Activated CD4-positive, alpha-beta T cell treated with anti-CD3 and anti-CD28 coated beads, Interleukin-2, amount 50 U/mL, for 16 hours (primary cell): ENCODE results near the gene SSX7.
"Not testable (repeated sequence)": the region's sequence is repeated elsewhere in the genome, so short reads cannot be mapped to it uniquely, and the experiment has no call there.

Source experiments
- DNase-seq: peaks from one replicate; pipeline ENCODE4 v3.0.0-alpha.2; 2020

SSX7 gene

DNA sequence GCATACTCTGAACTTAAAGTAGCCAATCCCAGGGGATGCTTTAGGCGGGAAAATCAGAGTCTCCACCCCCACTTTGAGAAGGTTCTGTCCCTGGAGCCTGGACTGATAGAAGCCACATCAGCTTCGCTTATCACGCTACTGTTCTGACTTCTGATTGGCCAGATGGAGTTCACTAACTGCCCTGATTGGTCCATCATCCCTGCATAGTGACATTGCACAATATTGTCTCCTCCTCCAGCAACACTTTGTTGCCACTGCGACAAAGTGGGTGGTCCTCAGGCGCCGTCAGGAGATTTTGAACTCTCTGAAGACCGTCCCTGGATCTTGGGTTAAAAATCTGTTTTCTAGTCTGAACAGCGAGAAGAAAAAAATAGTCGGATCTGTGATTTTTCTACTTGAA lies at the start of gene SSX7:
SSX7 (minus strand) TSS at position 101 of the 400 bp plus-strand sequence. CDS start 1,428 bp downstream, outside the sequence.
- DNase-seq: not testable (repeated sequence)

GRCh38 chrX:52692034-52692433 lies 37.3 kb upstream of the SSX7 start:
- DNase-seq: not testable (repeated sequence)

DNA sequence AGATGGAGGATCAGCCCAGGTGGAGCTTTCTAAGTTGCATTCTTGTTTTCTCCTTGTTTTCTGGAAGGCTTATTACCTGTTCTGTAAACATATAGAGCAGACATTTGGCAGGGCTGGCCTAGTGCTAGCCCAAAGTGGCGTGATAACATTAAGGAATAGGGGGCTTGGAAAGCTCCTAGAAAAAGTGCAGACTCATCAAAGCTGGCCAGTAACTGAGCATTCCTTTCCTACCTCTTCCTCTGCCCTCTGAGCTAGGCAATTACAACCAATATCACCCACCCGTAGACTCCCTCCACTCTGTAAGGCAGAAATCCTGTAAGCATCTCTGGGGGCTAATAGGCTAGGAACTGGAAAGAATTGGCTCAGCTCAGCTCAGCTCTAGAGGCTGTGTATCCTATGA lies 7.5 kb upstream of the SSX7 start:
- not testable (repeated sequence) for DNase-seq

DNA sequence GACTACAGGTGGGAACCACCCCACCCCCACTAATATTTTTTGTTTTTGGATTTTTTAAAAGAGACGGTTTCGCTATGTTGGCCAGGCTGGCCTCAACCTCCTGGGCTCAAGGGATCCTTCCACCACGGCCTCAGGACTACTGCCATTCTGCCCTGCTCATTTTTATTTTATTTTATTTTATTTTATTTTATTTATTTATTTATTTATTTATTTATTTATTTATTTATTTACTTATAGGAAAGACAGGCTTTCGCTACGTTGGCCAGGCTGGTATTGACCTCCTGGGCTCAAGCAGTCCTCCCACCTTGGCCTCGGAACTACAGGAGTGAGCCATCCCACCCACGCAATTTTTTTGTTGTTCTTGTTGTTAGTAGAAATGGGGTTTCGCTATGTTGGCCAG lies 775 bp upstream of the SSX7 start:
- DNase-seq: not testable (repeated sequence)

- DNase-seq: not testable (repeated sequence)
These were observed 4.0 kb downstream of the SSX7 start for GRCh38 chrX:52650676-52651075.

DNA sequence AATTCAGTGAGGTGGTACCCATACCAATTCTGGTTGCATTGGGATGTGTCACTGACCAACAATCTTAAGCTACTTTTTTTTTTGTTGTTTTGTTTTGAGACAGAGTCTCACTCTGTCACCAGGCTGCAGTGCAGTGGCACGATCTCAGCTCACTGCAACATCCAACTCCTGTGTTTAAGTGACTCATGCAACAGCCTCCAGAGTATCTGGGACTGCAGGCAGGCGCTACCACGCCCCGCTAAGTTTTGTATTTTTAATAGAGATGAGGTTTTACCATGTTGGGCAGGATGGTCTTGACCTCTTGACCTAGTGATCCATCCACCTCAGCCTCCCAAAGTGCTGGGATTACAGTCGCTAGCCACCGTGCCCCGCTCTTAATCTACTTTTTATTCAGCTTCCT lies 5.7 kb downstream of the SSX7 start:
- DNase-seq: not testable (repeated sequence)

GRCh38 chrX:52628483-52628882 lies 26.2 kb downstream of the SSX7 start:
- DNase-seq: not testable (repeated sequence)

GRCh38 chrX:52620661-52621060 lies 34.0 kb downstream of the SSX7 start:
- not testable (repeated sequence) for DNase-seq

DNA sequence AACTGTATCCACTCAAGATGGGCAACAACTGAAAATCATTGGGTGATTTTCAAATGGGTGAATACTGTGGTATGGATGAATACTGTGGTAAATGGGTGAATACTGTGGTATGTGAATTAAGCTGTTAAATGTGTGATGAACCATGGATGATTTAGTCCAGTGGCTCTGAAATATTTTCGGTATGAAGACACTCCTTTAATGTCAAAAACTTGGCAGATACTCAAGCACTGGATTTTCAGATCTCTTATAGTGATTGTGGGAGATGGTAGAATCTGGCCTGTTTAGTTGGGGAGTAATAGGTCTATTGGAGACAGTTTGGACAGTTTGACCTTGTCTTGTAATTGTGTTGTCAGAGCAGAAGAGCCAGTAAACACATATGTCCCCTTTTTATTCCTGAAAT lies 45.7 kb downstream of the SSX7 start:
- no peak for DNase-seq

DNA sequence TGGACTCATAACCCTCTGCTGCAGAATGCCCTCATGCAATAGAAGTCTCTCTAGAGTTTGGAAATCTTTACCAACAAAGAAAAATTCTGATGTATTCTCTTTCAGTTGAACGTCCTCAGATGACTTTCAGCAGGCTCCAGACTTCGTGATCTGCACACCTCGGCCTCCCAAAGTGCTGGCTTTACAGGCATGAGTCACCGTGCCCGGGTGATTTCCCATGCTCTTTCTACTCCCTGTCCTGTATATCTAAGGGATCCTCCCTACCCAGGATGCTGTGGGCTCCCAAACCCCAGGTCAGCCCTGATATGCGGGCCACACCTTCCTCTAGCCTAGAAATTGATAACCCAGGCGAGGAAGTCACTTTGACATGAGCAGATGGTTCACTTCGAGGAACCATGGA lies 51.5 kb downstream of the SSX7 start:
- not testable (repeated sequence) for DNase-seq

- no peak for DNase-seq
These were observed 55.8 kb downstream of the SSX7 start for GRCh38 chrX:52598886-52599285.

DNA sequence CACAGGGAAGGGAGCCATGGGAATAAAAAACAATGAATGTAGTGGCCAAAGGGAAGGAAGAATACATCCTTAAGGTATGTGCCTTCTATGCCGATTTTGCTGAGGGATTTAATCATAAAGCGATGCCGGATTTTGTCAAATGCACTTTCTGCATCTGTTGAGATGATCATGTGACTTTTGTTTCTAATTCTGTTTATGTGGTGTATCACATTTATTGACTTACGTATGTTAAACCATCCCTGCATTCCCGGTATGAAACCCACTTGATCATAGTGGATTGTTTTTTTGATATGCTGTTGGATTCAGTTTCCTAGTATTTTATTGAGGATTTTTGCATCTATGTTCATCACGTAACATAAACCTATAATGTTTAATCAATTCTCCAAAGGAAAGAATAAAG lies 60.0 kb downstream of the SSX7 start:
- no peak for DNase-seq
